ENCODE data around the gene ITGAV. TPM values are rescaled to one million over a fixed set of nuclear protein-coding genes. Genes with fewer than 3 reads are reported as not detected.

Gene ITGAV
- polyA plus RNA-seq, 2 donors: 5.8 to 9.8 TPM

GRCh38 chr2:186623084-186623483 is 33.2 kb downstream of the ITGAV start:
- H3K9me3 ChIP-seq (ENCODE audit: control insufficient read depth in 2 of 2, insufficient read depth in 1 of 2, low read depth in 1 of 2, low read length in 1 of 2): no peaks in the 10 kb centered on the region
- no peak overlapping the region for H3K4me3 ChIP-seq (ENCODE audit: low read depth in 1 of 2, low read length in 2 of 2)
- H3K4me1 ChIP-seq (ENCODE audit: control insufficient read depth in 2 of 2, insufficient read depth in 2 of 2, low read length in 1 of 2): no peaks in the 10 kb centered on the region
- no peaks in the 10 kb centered on the region for H3K36me3 ChIP-seq (ENCODE audit: control insufficient read depth in 2 of 2, insufficient read depth in 2 of 2, low read length in 1 of 2)
- 90 to 93% methylated on average over 2 of the region's 2 CpGs for WGBS, 2 donors
- H3K27me3 ChIP-seq (ENCODE audit: control insufficient read depth in 1 of 2, insufficient read depth in 2 of 2, low read length in 2 of 2): no peaks in the 10 kb centered on the region
- no peak overlapping the region for H3K27ac ChIP-seq (ENCODE audit: low read depth in 2 of 2, low read length in 1 of 2)

- 95 to 98% methylated on average over 3 of the region's 3 CpGs for WGBS, 2 donors
- Histone ChIP-seq H3K36me3 (ENCODE audit: control insufficient read depth in 2 of 2, insufficient read depth in 2 of 2, low read length in 1 of 2) (no peaks in the 10 kb centered on the region), H3K27me3 (ENCODE audit: control insufficient read depth in 1 of 2, insufficient read depth in 2 of 2, low read length in 2 of 2) (no peaks in the 10 kb centered on the region), H3K27ac (ENCODE audit: low read depth in 2 of 2, low read length in 1 of 2) (no peak overlapping the region), H3K9me3 (ENCODE audit: control insufficient read depth in 2 of 2, insufficient read depth in 1 of 2, low read depth in 1 of 2, low read length in 1 of 2) (no peaks in the 10 kb centered on the region), H3K4me1 (ENCODE audit: control insufficient read depth in 2 of 2, insufficient read depth in 2 of 2, low read length in 1 of 2) (no peaks in the 10 kb centered on the region), H3K4me3 (ENCODE audit: low read depth in 1 of 2, low read length in 2 of 2) (no peak overlapping the region)
These were observed 34.4 kb downstream of the ITGAV start for GRCh38 chr2:186624276-186624675.

GRCh38 chr2:186629250-186629996 is 39.6 kb downstream of the ITGAV start:
- WGBS, 2 donors: 79 to 82% methylated on average over 1 of the region's 1 CpG
- Histone ChIP-seq H3K36me3 (ENCODE audit: control insufficient read depth in 2 of 2, insufficient read depth in 2 of 2, low read length in 1 of 2) (no peaks in the 10 kb centered on the region), H3K27me3 (ENCODE audit: control insufficient read depth in 1 of 2, insufficient read depth in 2 of 2, low read length in 2 of 2) (no peaks in the 10 kb centered on the region), H3K9me3 (ENCODE audit: control insufficient read depth in 2 of 2, insufficient read depth in 1 of 2, low read depth in 1 of 2, low read length in 1 of 2) (no peaks in the 10 kb centered on the region), H3K4me3 (ENCODE audit: low read depth in 1 of 2, low read length in 2 of 2) (no peak overlapping the region), H3K27ac (ENCODE audit: low read depth in 2 of 2, low read length in 1 of 2) (no peak overlapping the region), H3K4me1 (ENCODE audit: control insufficient read depth in 2 of 2, insufficient read depth in 2 of 2, low read length in 1 of 2) (no peaks in the 10 kb centered on the region)

GRCh38 chr2:186632417-186632816 is 42.6 kb downstream of the ITGAV start:
- H3K27me3 ChIP-seq (ENCODE audit: control insufficient read depth in 1 of 2, insufficient read depth in 2 of 2, low read length in 2 of 2): no peaks in the 10 kb centered on the region
- H3K9me3 ChIP-seq (ENCODE audit: control insufficient read depth in 2 of 2, insufficient read depth in 1 of 2, low read depth in 1 of 2, low read length in 1 of 2): no peaks in the 10 kb centered on the region
- WGBS, 2 donors: 92 to 94% methylated on average over 2 of the region's 2 CpGs
- H3K4me1 ChIP-seq (ENCODE audit: control insufficient read depth in 2 of 2, insufficient read depth in 2 of 2, low read length in 1 of 2): no peaks in the 10 kb centered on the region
- no peak overlapping the region for H3K4me3 ChIP-seq (ENCODE audit: low read depth in 1 of 2, low read length in 2 of 2)
- peaks cover 0 to under 1% of the 10 kb centered on the region in 2 donors for H3K36me3 ChIP-seq (ENCODE audit: control insufficient read depth in 2 of 2, insufficient read depth in 2 of 2, low read length in 1 of 2)
- no peak overlapping the region for H3K27ac ChIP-seq (ENCODE audit: low read depth in 2 of 2, low read length in 1 of 2)

- H3K4me3 ChIP-seq (ENCODE audit: low read depth in 1 of 2, low read length in 2 of 2): no peak overlapping the region
- no peaks in the 10 kb centered on the region for H3K4me1 ChIP-seq (ENCODE audit: control insufficient read depth in 2 of 2, insufficient read depth in 2 of 2, low read length in 1 of 2)
- peaks cover 0 to 2% of the 10 kb centered on the region in 2 donors for H3K36me3 ChIP-seq (ENCODE audit: control insufficient read depth in 2 of 2, insufficient read depth in 2 of 2, low read length in 1 of 2)
- no peaks in the 10 kb centered on the region for H3K27me3 ChIP-seq (ENCODE audit: control insufficient read depth in 1 of 2, insufficient read depth in 2 of 2, low read length in 2 of 2)
- H3K9me3 ChIP-seq (ENCODE audit: control insufficient read depth in 2 of 2, insufficient read depth in 1 of 2, low read depth in 1 of 2, low read length in 1 of 2): no peaks in the 10 kb centered on the region
- H3K27ac ChIP-seq (ENCODE audit: low read depth in 2 of 2, low read length in 1 of 2): no peak overlapping the region
These were observed 44.8 kb downstream of the ITGAV start for GRCh38 chr2:186634701-186635100.

- no peak overlapping the region for H3K4me3 ChIP-seq (ENCODE audit: low read depth in 1 of 2, low read length in 2 of 2)
- H3K27ac ChIP-seq (ENCODE audit: low read depth in 2 of 2, low read length in 1 of 2): no peak overlapping the region
- H3K4me1 ChIP-seq (ENCODE audit: control insufficient read depth in 2 of 2, insufficient read depth in 2 of 2, low read length in 1 of 2): no peaks in the 10 kb centered on the region
- WGBS, 2 donors: 90 to 97% methylated on average over 11 of the region's 11 CpGs
- H3K9me3 ChIP-seq (ENCODE audit: control insufficient read depth in 2 of 2, insufficient read depth in 1 of 2, low read depth in 1 of 2, low read length in 1 of 2): no peaks in the 10 kb centered on the region
- peaks cover 0 to 2% of the 10 kb centered on the region in 2 donors for H3K36me3 ChIP-seq (ENCODE audit: control insufficient read depth in 2 of 2, insufficient read depth in 2 of 2, low read length in 1 of 2)
- no peaks in the 10 kb centered on the region for H3K27me3 ChIP-seq (ENCODE audit: control insufficient read depth in 1 of 2, insufficient read depth in 2 of 2, low read length in 2 of 2)
These were observed 47.1 kb downstream of the ITGAV start for GRCh38 chr2:186636800-186637496.

- no peak overlapping the region for H3K4me3 ChIP-seq (ENCODE audit: low read depth in 1 of 2, low read length in 2 of 2)
- no peaks in the 10 kb centered on the region for H3K9me3 ChIP-seq (ENCODE audit: control insufficient read depth in 2 of 2, insufficient read depth in 1 of 2, low read depth in 1 of 2, low read length in 1 of 2)
- no peaks in the 10 kb centered on the region for H3K27me3 ChIP-seq (ENCODE audit: control insufficient read depth in 1 of 2, insufficient read depth in 2 of 2, low read length in 2 of 2)
- no peaks in the 10 kb centered on the region for H3K4me1 ChIP-seq (ENCODE audit: control insufficient read depth in 2 of 2, insufficient read depth in 2 of 2, low read length in 1 of 2)
- peaks cover 0 to 2% of the 10 kb centered on the region in 2 donors for H3K36me3 ChIP-seq (ENCODE audit: control insufficient read depth in 2 of 2, insufficient read depth in 2 of 2, low read length in 1 of 2)
- H3K27ac ChIP-seq (ENCODE audit: low read depth in 2 of 2, low read length in 1 of 2): no peak overlapping the region
These were observed 47.6 kb downstream of the ITGAV start for GRCh38 chr2:186637497-186637800.

GRCh38 chr2:186639939-186640338 is 50.1 kb downstream of the ITGAV start:
- peaks cover 0 to 4% of the 10 kb centered on the region in 2 donors for H3K36me3 ChIP-seq (ENCODE audit: control insufficient read depth in 2 of 2, insufficient read depth in 2 of 2, low read length in 1 of 2)
- no peaks in the 10 kb centered on the region for H3K4me1 ChIP-seq (ENCODE audit: control insufficient read depth in 2 of 2, insufficient read depth in 2 of 2, low read length in 1 of 2)

GRCh38 chr2:186641132-186641806 is 51.4 kb downstream of the ITGAV start:
- Histone ChIP-seq H3K27ac (ENCODE audit: low read depth in 2 of 2, low read length in 1 of 2) (no peak overlapping the region), H3K4me1 (ENCODE audit: control insufficient read depth in 2 of 2, insufficient read depth in 2 of 2, low read length in 1 of 2) (no peaks in the 10 kb centered on the region), H3K4me3 (ENCODE audit: low read depth in 1 of 2, low read length in 2 of 2) (no peak overlapping the region), H3K36me3 (ENCODE audit: control insufficient read depth in 2 of 2, insufficient read depth in 2 of 2, low read length in 1 of 2) (peaks cover 0 to 4% of the 10 kb centered on the region in 2 donors), H3K27me3 (ENCODE audit: control insufficient read depth in 1 of 2, insufficient read depth in 2 of 2, low read length in 2 of 2) (no peaks in the 10 kb centered on the region), H3K9me3 (ENCODE audit: control insufficient read depth in 2 of 2, insufficient read depth in 1 of 2, low read depth in 1 of 2, low read length in 1 of 2) (no peaks in the 10 kb centered on the region)
- 65 to 71% methylated on average over 4 of the region's 4 CpGs for whole genome bisulfite sequencing, 2 donors

More at GRCh38 chr2:186639939-186640338, 50.1 kb downstream of the ITGAV start:
- no peak overlapping the region for H3K4me3 ChIP-seq (ENCODE audit: low read depth in 1 of 2, low read length in 2 of 2)
- no peaks in the 10 kb centered on the region for H3K27me3 ChIP-seq (ENCODE audit: control insufficient read depth in 1 of 2, insufficient read depth in 2 of 2, low read length in 2 of 2)
- no peak overlapping the region for H3K27ac ChIP-seq (ENCODE audit: low read depth in 2 of 2, low read length in 1 of 2)
- no peaks in the 10 kb centered on the region for H3K9me3 ChIP-seq (ENCODE audit: control insufficient read depth in 2 of 2, insufficient read depth in 1 of 2, low read depth in 1 of 2, low read length in 1 of 2)
